ENCODE results near the gene LLPH.

GRCh38 chr12:66066929-66067523, 63.5 kb downstream of the LLPH start:
- TF ChIP-seq POLR2A (IDR thresholded peaks at IDR 0.05; ENCODE audit: low read length), result no peak
- TF ChIP-seq GATA1 (IDR thresholded peaks at IDR 0.05; ENCODE audit: low read depth, low read length), result no peak

Measured in erythroblast (primary cell).